Glomerular endothelial cell (primary cell): ENCODE data around the gene TCF25. TPM values are rescaled to one million over a fixed set of nuclear protein-coding genes. Genes with fewer than 3 reads are reported as not detected.

Experiments
- DNase-seq: peaks from one replicate; pipeline ENCODE4 v3.0.0-alpha.2; 2011; ENCODE audit warnings: low read depth, low spot score; ENCODE audit errors: extremely low read depth
- total RNA-seq: library from RNA; depleted of rRNA; stranded (reverse); fragments of >200 nt; gene quantifications from 2 replicates; pipeline ENCODE4 v1.2.3, GENCODE V29; 2015

The TCF25 gene
- total RNA-seq, 1 donor from 2014 or later, result 223 TPM

GRCh38 chr16:89960966-89961365 is 87.6 kb downstream of the TCF25 start:
- DNase-seq, result no peak

Other genes with a start within 250 kb of the TCF25 start
- gene CHMP1A, start 215.9 kb upstream of the TCF25 start, total RNA-seq, result 107 and 121 TPM in 2 replicates
- 8.3 and 10.0 TPM in 2 replicates for gene SPATA33, start 215.8 kb upstream of the TCF25 start, total RNA-seq
- 36.9 and 52.9 TPM in 2 replicates for gene CDK10, start 186.9 kb upstream of the TCF25 start, total RNA-seq
- gene SPATA2L, start 171.9 kb upstream of the TCF25 start, total RNA-seq, result 22.1 and 32.7 TPM in 2 replicates
- gene VPS9D1, start 152.7 kb upstream of the TCF25 start, total RNA-seq, result 10.5 and 16.9 TPM in 2 replicates
- 13.2 and 33.8 TPM in 2 replicates for gene ZNF276, start 152.1 kb upstream of the TCF25 start, total RNA-seq
- 7.6 and 32.3 TPM in 2 replicates for gene FANCA, start 56.9 kb upstream of the TCF25 start, total RNA-seq
- gene SPIRE2, start 45.1 kb upstream of the TCF25 start, total RNA-seq, result 1.6 and 3.3 TPM in 2 replicates
- gene MC1R, start 45.3 kb downstream of the TCF25 start, total RNA-seq, result 2.7 and 2.8 TPM in 2 replicates
- gene TUBB3, start 49.8 kb downstream of the TCF25 start, total RNA-seq, result 275 and 412 TPM in 2 replicates
- 107 and 162 TPM in 2 replicates for gene DEF8, start 75.2 kb downstream of the TCF25 start, total RNA-seq
- 15.5 and 19.0 TPM in 2 replicates for gene DBNDD1, start 145.9 kb downstream of the TCF25 start, total RNA-seq
- gene PRDM7, start 203.7 kb downstream of the TCF25 start, total RNA-seq, result not detected in 2 replicates